ENCODE results near the gene PDE4D. TPM values are rescaled to one million over a fixed set of nuclear protein-coding genes. Genes with fewer than 3 reads are reported as not detected.

The PDE4D gene
- total and polyA plus RNA-seq, 10 of the 15 experiments (the other 5 are each of a cell fraction or from before 2014, with no cell fraction given), result 0.87 to 4.1 (median 2.2) TPM

- no peak for TF ChIP-seq PAX8 (IDR thresholded peaks at IDR 0.05)
These were observed 617.2 kb downstream of the PDE4D start (continued) for GRCh38 chr5:59276325-59276675.

GRCh38 chr5:59275510-59276324 is 617.8 kb downstream of the PDE4D start:
- ChIA-PET CTCF (interaction anchor here (0.7 kb wide), 1 partner anchor 118 kb away, joined by 3 read pairs; no protein-coding TSS in a partner anchor), RAD21 (ENCODE audit: unreplicated experiment) (interaction anchor here (0.6 to 1.1 kb wide), 2 partner anchors 10 to 25 kb away, joined by 3 to 4 read pairs; no protein-coding TSS in a partner anchor), SMC1A (ENCODE audit: uncharacterized antibody, unreplicated experiment) (no interaction called here), POLR2A (interaction anchor here (0.7 kb wide), 1 partner anchor 9 kb away, joined by 7 read pairs; no protein-coding TSS in a partner anchor)
- Histone ChIP-seq H2AFZ (ENCODE audit: control insufficient read depth, low read depth, low read length) (no peak overlapping the region), H3K27me3 (replicated peaks in 1 of 2; ENCODE audit: control insufficient read depth in 2 of 2, insufficient read depth in 2 of 2, low read length in 1 of 2) (peaks cover 0 to 1% of the 10 kb centered on the region in 2 experiments; a peak in 2 of 4 replicates), H3K4me1 (ENCODE audit: control insufficient read depth, insufficient read depth, low read length) (no peaks in the 10 kb centered on the region), H4K20me1 (ENCODE audit: control insufficient read depth, insufficient read depth) (no peaks in the 10 kb centered on the region), H3K79me2 (ENCODE audit: control insufficient read depth, insufficient read depth, low read length) (no peaks in the 10 kb centered on the region), H3K9me3 (replicated peaks; ENCODE audit: control insufficient read depth, insufficient read depth, low read length) (no peaks in the 10 kb centered on the region), H3K9ac (ENCODE audit: control insufficient read depth, insufficient read depth, low read length) (no peak overlapping the region), H3K4me2 (ENCODE audit: control insufficient read depth, insufficient read depth) (no peak overlapping the region), H3K36me3 (ENCODE audit: control insufficient read depth in 2 of 2, insufficient read depth in 2 of 2, low read length in 1 of 2) (no peaks in the 10 kb centered on the region), H3K27ac (ENCODE audit: control insufficient read depth, insufficient read depth) (no peak overlapping the region), H3K4me3 (no peak overlapping the region)
- 4% methylated on average over 16 of the region's 16 CpGs for WGBS (ENCODE audit: insufficient coverage, insufficient replicate concordance, low lambda C conversion rate, missing lambda C conversion rate)
- no TSS peak for BruUV-seq (replicated peaks)
- TF ChIP-seq IRF3 (IDR thresholded peaks at IDR 0.05) (no peak), EP300 (IDR thresholded peaks at IDR 0.05; ENCODE audit: borderline replicate concordance in 1 of 2, control insufficient read depth in 1 of 2, low read depth in 2 of 2, low read length in 2 of 2) (no peak), TAF1 (IDR thresholded peaks at IDR 0.05; ENCODE audit: borderline replicate concordance, low read depth, low read length) (no peak), CTCF (IDR thresholded peaks at IDR 0.05 in 2 of 3, conservative IDR thresholded peaks at IDR 0.05 in 1 of 3; ENCODE audit: control insufficient read depth in 2 of 3, extremely low read depth in 1 of 3, insufficient read depth in 1 of 3, low read depth in 3 of 3, low read length in 3 of 3) (no peak), RFX5 (IDR thresholded peaks at IDR 0.05; ENCODE audit: low read depth, low read length) (no peak), TCF12 (IDR thresholded peaks at IDR 0.05; ENCODE audit: low read depth, low read length) (no peak), ZBED1 (IDR thresholded peaks at IDR 0.05; ENCODE audit: borderline replicate concordance) (no peak), IKZF1 (conservative IDR thresholded peaks at IDR 0.05) (no peak), MEF2A (IDR thresholded peaks at IDR 0.05; ENCODE audit: insufficient read depth, low read depth, low read length) (no peak), IKZF2 (IDR thresholded peaks at IDR 0.05) (no peak), CBFB (IDR thresholded peaks at IDR 0.05; ENCODE audit: low read depth) (no peak), MTA3 (IDR thresholded peaks at IDR 0.05; ENCODE audit: borderline replicate concordance, low read length) (no peak), SMC3 (IDR thresholded peaks at IDR 0.05; ENCODE audit: borderline replicate concordance, low read length) (no peak), STAT3 (IDR thresholded peaks at IDR 0.05; ENCODE audit: low read depth, low read length) (no peak), ZNF207 (IDR thresholded peaks at IDR 0.05; ENCODE audit: borderline replicate concordance) (no peak)
- intact Hi-C loops (cut with micrococcal nuclease; ENCODE audit: unreplicated experiment), result no loop called here
- ATAC-seq (no peak), FAIRE-seq (no peak), DNase-seq (ENCODE audit: low read depth, low spot score) (no peak)
- in situ Hi-C loops (cut with MboI), result no loop called here

Data from GM12878 (cell line).